Naive thymus-derived CD8-positive, alpha-beta T cell (primary cell): ENCODE results near the gene FAT1. TPM values are rescaled to one million over a fixed set of nuclear protein-coding genes. Genes with fewer than 3 reads are reported as not detected.

ENCODE experiments used
- ATAC-seq, 2 donors: fragments of 150-1000 bp; cut with Tn5 transposase in 1 of 2; sonication (Bioruptor Pico), chemical (Tn5 transposase) in 1 of 2; 1 replicate in 1 of 2; 2 replicates in 1 of 2; pipeline ENCODE4 v1.10.0; 2021; ENCODE audit warnings: mild to moderate bottlenecking in 2 of 2, moderate library complexity in 2 of 2
- POLR2A ChIA-PET: fragments of 350-600 bp; sonication (Branson Sonifier 250); formaldehyde crosslinking; loops from one replicate; lab custom pipeline; 2021; ENCODE audit warnings: antibody characterized with exemption; lab: Charles Lee
- DNase-seq, 10 donors: peaks; one replicate each; pipeline versions ENCODE4 v3.0.0 to v3.0.0-alpha.2; 2020 to 2022
- H3K27ac Mint-ChIP-seq, 10 donors: one replicate each; pipeline ENCODE4 v1.8.0; 2020 to 2022; ENCODE audit warnings: mild to moderate bottlenecking in 10 of 10, mixed read lengths in 10 of 10, moderate library complexity in 4 of 10, inconsistent platforms in 1 of 10
- H3K27me3 Mint-ChIP-seq, 5 donors: one replicate each; pipeline ENCODE4 v1.8.0; 2021 to 2022; ENCODE audit warnings: mixed read lengths in 5 of 5
- H3K36me3 Mint-ChIP-seq, 3 donors: one replicate each; pipeline ENCODE4 v1.8.0; 2020 to 2022; ENCODE audit warnings: mixed read lengths in 3 of 3, mild to moderate bottlenecking in 2 of 3, inconsistent platforms in 1 of 3
- H3K4me1 Mint-ChIP-seq, 4 donors: one replicate each; pipeline ENCODE4 v1.8.0; 2021 to 2022; ENCODE audit warnings: mixed read lengths in 4 of 4
- H3K4me3 Mint-ChIP-seq, 10 donors: one replicate each; pipeline ENCODE4 v1.8.0; 2020 to 2022; ENCODE audit warnings: mild to moderate bottlenecking in 10 of 10, mixed read lengths in 10 of 10, moderate library complexity in 6 of 10, inconsistent platforms in 1 of 10
- H3K9me3 Mint-ChIP-seq, 9 donors: one replicate each; pipeline ENCODE4 v1.8.0; 2020 to 2022; ENCODE audit warnings: mixed read lengths in 9 of 9, mild to moderate bottlenecking in 3 of 9, inconsistent platforms in 1 of 9, moderate library complexity in 1 of 9
- polyA plus RNA-seq, 3 donors: library from polyadenylated mRNA; unstranded; fragments of 300-500 nt; fragmentation: Illumina TruSeq; gene quantifications; one replicate each; pipeline ENCODE4 v1.2.3, GENCODE V29; 2021
- total RNA-seq, 8 experiments: library from RNA in 2 of 8; stranded (reverse) in 2 of 8; gene quantifications; one replicate each; pipeline ENCODE4 v1.2.3 and lab custom pipeline; 2021 to 2026

FAT1 gene
- total and polyA plus RNA-seq, 5 experiments from 2014 or later = not detected

- peaks cover 0 to 19% (median 3%) of the 10 kb centered on the region in 9 donors for H3K9me3 Mint-ChIP-seq
- H3K4me3 Mint-ChIP-seq = no peak overlapping the region
- DNase-seq = no peak
- H3K27me3 Mint-ChIP-seq = peaks cover 0 to 15% (median 0%) of the 10 kb centered on the region in 5 donors
- POLR2A ChIA-PET = no interaction called here
- H3K4me1 Mint-ChIP-seq = no peaks in the 10 kb centered on the region
- no peak for ATAC-seq
- peaks cover 0 to 4% (median 0%) of the 10 kb centered on the region in 3 donors for H3K36me3 Mint-ChIP-seq
- no peak overlapping the region for H3K27ac Mint-ChIP-seq
Measured at GRCh38 chr4:186545436-186545835, 178.2 kb downstream of the FAT1 start.

GRCh38 chr4:186543206-186543605 is 180.4 kb downstream of the FAT1 start:
- H3K9me3 Mint-ChIP-seq = peaks cover 0 to 24% (median 8%) of the 10 kb centered on the region in 9 donors

GRCh38 chr4:186541801-186542200 is 181.9 kb downstream of the FAT1 start:
- ATAC-seq (no peak), DNase-seq (no peak)
- POLR2A ChIA-PET = no interaction called here
- H3K4me3 Mint-ChIP-seq = no peak overlapping the region
- H3K4me1 Mint-ChIP-seq = no peaks in the 10 kb centered on the region
- H3K27ac Mint-ChIP-seq = no peak overlapping the region
- H3K27me3 Mint-ChIP-seq = peaks cover 0 to 8% (median 0%) of the 10 kb centered on the region in 5 donors
- H3K36me3 Mint-ChIP-seq = no peaks in the 10 kb centered on the region
- peaks cover 0 to 18% (median 3%) of the 10 kb centered on the region in 9 donors for H3K9me3 Mint-ChIP-seq

More at GRCh38 chr4:186543206-186543605, 180.4 kb downstream of the FAT1 start:
- H3K27ac Mint-ChIP-seq = no peak overlapping the region
- ATAC-seq = no peak
- POLR2A ChIA-PET = no interaction called here
- DNase-seq = no peak
- peaks cover 0 to 4% (median 0%) of the 10 kb centered on the region in 3 donors for H3K36me3 Mint-ChIP-seq
- no peaks in the 10 kb centered on the region for H3K4me1 Mint-ChIP-seq
- H3K4me3 Mint-ChIP-seq = no peak overlapping the region
- peaks cover 0 to 11% (median 0%) of the 10 kb centered on the region in 5 donors for H3K27me3 Mint-ChIP-seq

GRCh38 chr4:186537843-186538521 is 185.7 kb downstream of the FAT1 start:
- H3K9me3 Mint-ChIP-seq = peaks cover 0 to 13% (median 5%) of the 10 kb centered on the region in 9 donors
- no peaks in the 10 kb centered on the region for H3K4me1 Mint-ChIP-seq
- no peak for ATAC-seq
- no peak for DNase-seq
- no peak overlapping the region for H3K4me3 Mint-ChIP-seq
- no peaks in the 10 kb centered on the region for H3K36me3 Mint-ChIP-seq
- POLR2A ChIA-PET = no interaction called here
- H3K27me3 Mint-ChIP-seq = no peaks in the 10 kb centered on the region
- no peak overlapping the region for H3K27ac Mint-ChIP-seq

Other genes starting within 250 kb of the FAT1 start
- not detected for gene MTNR1A, start 168.3 kb downstream of the FAT1 start, total RNA-seq
- not detected for gene MTNR1A, start 168.3 kb downstream of the FAT1 start, polyA plus RNA-seq